Brain microvascular endothelial cell (primary cell): ENCODE results near the gene MPV17L2.
"Not testable (repeated sequence)": the region's sequence is repeated elsewhere in the genome, so short reads cannot be mapped to it uniquely, and the experiment has no call there.

Experiments
- DNase-seq: peaks from one replicate; pipeline ENCODE4 v3.0.0-alpha.2; 2020
- H3K27ac ChIP-seq: fragments of 250-450 bp; sonication (Bioruptor Pico); 2 replicates; pipeline ENCODE4 v1.5.1; 2020; ENCODE audit warnings: mild to moderate bottlenecking, moderate library complexity
- H3K27me3 ChIP-seq: fragments of 250-450 bp; sonication (Bioruptor Pico); replicated peaks from 2 replicates; pipeline ENCODE4 v1.5.1; 2020; ENCODE audit warnings: mild to moderate bottlenecking
- H3K36me3 ChIP-seq: fragments of 250-450 bp; sonication (Bioruptor Pico); replicated peaks from 2 replicates; pipeline ENCODE4 v1.5.1; 2020; ENCODE audit warnings: mild to moderate bottlenecking
- H3K4me3 ChIP-seq: 2 replicates; pipeline ENCODE4 v1.5.1; 2011; ENCODE audit warnings: low read depth, mild to moderate bottlenecking, control low read depth, low read length, moderate library complexity
- CTCF ChIP-seq: IDR thresholded peaks from 2 replicates; pipeline ENCODE4 v1.5.1; 2011; ENCODE audit warnings: low read depth, mild to moderate bottlenecking, moderate library complexity, low read length, control low read depth, inconsistent platforms; ENCODE audit errors: missing control alignments
- in situ Hi-C: cut with HindIII; loops from 2 replicates; pipeline ENCODE4 v1.10.0; 2017; ENCODE audit warnings: low sequenced_read_pairs, low pct_ligation_motif_present

The MPV17L2 gene

GRCh38 chr19:18203863-18204393 lies 10.9 kb downstream of the MPV17L2 start, which contains the start of gene RAB3A:
Gene RAB3A, minus strand, starts transcription at chr19:18204042. Its CDS starts 1,302 bp downstream, at chr19:18202740.
- TF ChIP-seq CTCF = no peak
- Histone ChIP-seq H3K4me3 (peak within 1 kb of the TSS; percentile 79), H3K27ac (peak within 1 kb of the TSS; percentile 98), H3K36me3 (no peaks in the 10 kb centered on the region), H3K27me3 (no peaks in the 10 kb centered on the region)
- peak; percentile 100 for DNase-seq
- in situ Hi-C loops = no loop called here

GRCh38 chr19:18204394-18205199 lies 11.6 kb downstream of the MPV17L2 start:
- Histone ChIP-seq H3K27me3 (no peaks in the 10 kb centered on the region), H3K4me3 (peak overlapping the region; percentile 65)
- DNase-seq = peak; percentile 63

GRCh38 chr19:18205200-18205892 lies 12.3 kb downstream of the MPV17L2 start:
- no peak for TF ChIP-seq CTCF
- no peaks in the 10 kb centered on the region for H3K36me3 ChIP-seq
- H3K27ac ChIP-seq = peak overlapping the region; percentile 98
- peak; percentile 77 for DNase-seq
- H3K4me3 ChIP-seq = peak overlapping the region; percentile 65
- H3K27me3 ChIP-seq = no peaks in the 10 kb centered on the region
- in situ Hi-C loops = no loop called here

More at GRCh38 chr19:18204394-18205199, 11.6 kb downstream of the MPV17L2 start:
- no peaks in the 10 kb centered on the region for H3K36me3 ChIP-seq
- in situ Hi-C loops = no loop called here
- H3K27ac ChIP-seq = peak overlapping the region; percentile 98
- no peak for TF ChIP-seq CTCF

- in situ Hi-C loops = no loop called here
- peak overlapping the region; percentile 98 for H3K27ac ChIP-seq
- DNase-seq = no peak
- H3K36me3 ChIP-seq = no peaks in the 10 kb centered on the region
- H3K4me3 ChIP-seq = no peak overlapping the region
- H3K27me3 ChIP-seq = no peaks in the 10 kb centered on the region
- TF ChIP-seq CTCF = no peak
These were observed 13.0 kb downstream of the MPV17L2 start for GRCh38 chr19:18206018-18206417.

- TF ChIP-seq CTCF = peak; percentile 66
- no peak overlapping the region for H3K4me3 ChIP-seq
- H3K27ac ChIP-seq = peak overlapping the region; percentile 82
- DNase-seq = peak; percentile 90
- no peaks in the 10 kb centered on the region for H3K36me3 ChIP-seq
- in situ Hi-C loops = no loop called here
- H3K27me3 ChIP-seq = no peaks in the 10 kb centered on the region
These were observed 15.3 kb downstream of the MPV17L2 start for GRCh38 chr19:18208098-18208951.

- H3K4me3 ChIP-seq, H3K27ac ChIP-seq, DNase-seq, in situ Hi-C loops, H3K27me3 ChIP-seq, H3K36me3 ChIP-seq: not testable (repeated sequence)
These were observed 16.9 kb downstream of the MPV17L2 start for GRCh38 chr19:18209912-18210311.
